ENCODE data around the gene PTGFRN. TPM values are rescaled to one million over a fixed set of nuclear protein-coding genes. Genes with fewer than 3 reads are reported as not detected.
"Not testable (repeated sequence)": the region's sequence is repeated elsewhere in the genome, so short reads cannot be mapped to it uniquely, and the experiment has no call there.

The PTGFRN gene
- total RNA-seq, 3 donors from 2014 or later: 10.0 to 17.0 (median 15.5) TPM

DNA sequence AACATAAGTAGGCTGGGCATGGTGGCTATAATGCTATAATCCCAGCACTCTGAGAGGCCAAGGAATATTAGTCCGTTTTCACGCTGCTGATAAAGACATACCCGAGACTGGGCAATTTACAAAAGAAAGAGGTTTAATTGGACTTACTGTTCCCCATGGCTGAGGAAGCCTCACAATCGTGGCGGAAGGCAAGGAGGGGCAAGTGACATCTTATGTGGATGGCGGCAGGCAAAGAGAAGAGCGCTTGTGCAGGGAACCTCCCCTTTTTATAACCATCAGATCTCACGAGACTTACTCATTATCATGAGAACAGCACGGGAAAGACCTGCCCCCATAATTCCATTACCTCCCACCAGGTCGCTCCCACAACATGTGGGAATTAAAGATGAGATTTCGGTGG, 28.5 kb downstream of the PTGFRN start:
- H3K27me3 Mint-ChIP-seq (ENCODE audit: low read depth): no peaks in the 10 kb centered on the region
- peaks cover 27% of the 10 kb centered on the region for H3K4me1 Mint-ChIP-seq (ENCODE audit: low read depth)
- ATAC-seq: no peak
- H3K9me3 Mint-ChIP-seq: no peaks in the 10 kb centered on the region
- no peak overlapping the region for H3K4me3 Mint-ChIP-seq
- DNase-seq: no peak
- no peaks in the 10 kb centered on the region for H3K36me3 Mint-ChIP-seq (ENCODE audit: insufficient read depth)

DNA sequence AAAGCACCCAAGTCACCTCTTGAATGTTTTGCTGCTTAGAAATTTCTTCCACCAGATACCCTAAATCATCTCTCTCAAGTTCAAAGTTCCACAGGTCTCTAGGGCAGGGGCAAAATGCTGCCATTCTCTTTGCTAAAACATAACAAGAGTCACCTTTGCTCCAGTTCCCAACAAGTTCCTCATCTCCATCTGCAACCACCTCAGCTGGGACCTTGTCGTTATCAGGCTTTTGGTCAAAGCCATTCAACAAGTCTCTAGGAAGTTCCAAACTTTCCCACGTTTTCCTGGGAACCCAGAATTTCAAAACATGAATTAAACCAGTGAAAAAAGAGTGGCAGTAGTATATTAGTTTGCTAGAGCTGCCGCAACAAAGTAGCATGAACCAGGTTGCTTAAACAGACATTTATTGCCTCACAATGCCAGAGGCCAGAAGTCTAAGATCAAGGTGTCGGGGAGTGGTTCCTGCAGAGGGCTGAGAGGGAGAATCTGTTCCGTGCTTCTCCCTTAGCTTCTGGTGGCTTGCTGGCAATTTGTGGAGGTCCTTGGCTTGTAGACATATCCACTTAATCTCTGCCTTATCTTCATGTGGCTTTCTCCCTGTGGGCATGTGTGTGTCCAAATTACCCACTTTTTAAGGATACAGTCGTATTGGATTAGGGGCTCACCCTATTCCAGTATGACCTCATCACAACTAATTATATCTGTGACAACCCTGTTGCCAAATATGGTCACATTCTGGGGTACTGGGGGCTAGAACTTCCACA, 30.2 kb downstream of the PTGFRN start:
- not testable (repeated sequence) for H3K27me3 Mint-ChIP-seq (ENCODE audit: low read depth); H3K36me3 Mint-ChIP-seq (ENCODE audit: insufficient read depth); H3K9me3 Mint-ChIP-seq; DNase-seq; ATAC-seq; H3K4me3 Mint-ChIP-seq
- H3K4me1 Mint-ChIP-seq (ENCODE audit: low read depth): peaks cover 14% of the 10 kb centered on the region

DNA sequence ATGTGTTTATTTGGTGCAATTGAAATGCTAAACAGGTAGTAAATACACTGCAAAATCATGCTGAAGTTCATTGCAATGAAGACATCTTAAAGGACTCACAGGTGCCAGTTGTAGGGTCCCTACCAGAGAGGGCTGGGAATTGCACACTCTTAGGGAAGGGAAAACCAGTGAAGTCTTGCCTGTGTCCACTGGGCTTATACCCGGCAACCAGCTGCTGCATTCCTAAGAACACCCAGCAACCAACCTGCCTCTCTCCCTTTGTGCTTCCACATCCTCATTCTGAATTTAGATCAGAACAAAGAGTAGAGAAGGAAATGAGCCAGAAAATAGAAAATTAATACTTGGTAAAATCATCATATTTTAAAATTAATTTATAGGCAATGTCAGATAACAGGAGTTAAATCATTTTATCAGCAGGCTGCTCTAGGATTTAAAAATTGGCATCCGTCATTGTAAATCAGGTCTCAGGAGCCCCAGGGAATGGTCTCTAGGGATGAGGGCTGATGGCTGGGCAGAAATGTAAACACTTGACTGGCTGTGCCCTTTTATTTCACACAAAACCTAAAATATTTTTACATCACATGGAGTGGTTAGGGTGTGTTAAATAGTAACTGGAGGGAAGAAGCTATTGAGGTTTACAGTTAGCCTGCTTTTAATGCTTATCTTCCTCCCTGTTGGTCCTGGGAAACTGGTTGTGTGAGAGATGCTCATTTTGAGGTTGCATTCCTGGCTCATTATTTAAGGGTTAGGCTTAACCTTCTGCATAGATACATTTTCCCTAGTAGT, 31.3 kb downstream of the PTGFRN start:
- Mint-ChIP-seq H3K4me3 (no peak overlapping the region), H3K9me3 (no peaks in the 10 kb centered on the region), H3K27me3 (ENCODE audit: low read depth) (no peaks in the 10 kb centered on the region), H3K4me1 (ENCODE audit: low read depth) (peaks cover 20% of the 10 kb centered on the region), H3K36me3 (ENCODE audit: insufficient read depth) (no peaks in the 10 kb centered on the region)
- no peak for DNase-seq
- ATAC-seq: no peak

DNA sequence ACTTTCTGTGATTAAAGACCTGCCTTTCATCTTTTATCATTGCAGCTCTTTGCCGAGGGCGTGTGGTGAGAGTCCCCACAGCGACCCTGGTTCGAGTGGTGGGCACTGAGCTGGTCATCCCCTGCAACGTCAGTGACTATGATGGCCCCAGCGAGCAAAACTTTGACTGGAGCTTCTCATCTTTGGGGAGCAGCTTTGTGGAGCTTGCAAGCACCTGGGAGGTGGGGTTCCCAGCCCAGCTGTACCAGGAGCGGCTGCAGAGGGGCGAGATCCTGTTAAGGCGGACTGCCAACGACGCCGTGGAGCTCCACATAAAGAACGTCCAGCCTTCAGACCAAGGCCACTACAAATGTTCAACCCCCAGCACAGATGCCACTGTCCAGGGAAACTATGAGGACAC, 32.0 kb downstream of the PTGFRN start:
- no peak for ATAC-seq
- H3K4me1 Mint-ChIP-seq (ENCODE audit: low read depth): peaks cover 20% of the 10 kb centered on the region
- DNase-seq: no peak
- H3K27me3 Mint-ChIP-seq (ENCODE audit: low read depth): no peaks in the 10 kb centered on the region
- no peak overlapping the region for H3K4me3 Mint-ChIP-seq
- H3K36me3 Mint-ChIP-seq (ENCODE audit: insufficient read depth): no peaks in the 10 kb centered on the region
- no peaks in the 10 kb centered on the region for H3K9me3 Mint-ChIP-seq

DNA sequence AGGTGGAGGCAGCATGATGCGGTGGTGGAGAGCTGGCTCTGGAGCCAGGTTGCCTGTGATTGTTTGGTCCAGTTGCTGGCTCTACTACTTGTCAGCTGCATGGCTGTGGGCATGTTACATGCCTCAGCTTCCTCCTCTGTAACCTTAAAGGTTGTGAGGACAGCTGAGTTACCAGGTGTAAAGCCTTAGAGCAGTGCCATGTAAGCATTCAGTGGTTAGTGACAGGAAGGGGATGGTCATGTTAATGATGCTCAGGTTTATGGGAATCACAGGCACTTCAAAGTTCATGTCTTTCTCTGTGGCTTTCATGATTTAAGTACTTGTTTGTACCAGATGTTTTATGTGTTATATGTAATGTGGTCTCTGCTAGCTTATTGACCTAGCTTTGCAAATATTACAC, 32.6 kb downstream of the PTGFRN start:
- Mint-ChIP-seq H3K27me3 (ENCODE audit: low read depth) (no peaks in the 10 kb centered on the region), H3K9me3 (no peaks in the 10 kb centered on the region), H3K4me3 (no peak overlapping the region), H3K4me1 (ENCODE audit: low read depth) (peaks cover 20% of the 10 kb centered on the region), H3K36me3 (ENCODE audit: insufficient read depth) (no peaks in the 10 kb centered on the region)
- ATAC-seq: peak in 1 of 2 donors; percentile 32
- no peak for DNase-seq

DNA sequence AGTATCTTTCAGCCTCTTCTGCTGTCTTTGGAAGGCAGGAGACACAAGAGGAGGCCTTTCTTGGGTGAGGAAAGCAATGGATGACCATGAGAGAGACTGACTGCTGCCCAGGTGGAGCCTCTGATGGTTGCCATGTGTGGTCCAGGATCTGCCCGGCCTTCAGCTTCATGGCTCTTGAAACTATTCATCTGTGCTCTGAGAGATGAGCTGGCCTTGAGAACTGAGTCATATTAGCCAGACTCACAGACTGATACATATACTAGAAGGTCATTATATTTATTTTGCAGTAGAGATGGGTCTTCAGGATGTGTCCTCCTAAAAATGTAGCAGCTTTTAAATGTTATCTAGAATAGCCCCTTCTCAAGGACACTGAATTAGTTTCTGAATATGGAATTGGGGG, 33.7 kb downstream of the PTGFRN start:
- no peak for DNase-seq
- Mint-ChIP-seq H3K4me1 (ENCODE audit: low read depth) (peaks cover 20% of the 10 kb centered on the region), H3K36me3 (ENCODE audit: insufficient read depth) (no peaks in the 10 kb centered on the region), H3K27me3 (ENCODE audit: low read depth) (no peaks in the 10 kb centered on the region), H3K9me3 (no peaks in the 10 kb centered on the region), H3K4me3 (no peak overlapping the region)
- ATAC-seq: peak; percentile 37 to 43

DNA sequence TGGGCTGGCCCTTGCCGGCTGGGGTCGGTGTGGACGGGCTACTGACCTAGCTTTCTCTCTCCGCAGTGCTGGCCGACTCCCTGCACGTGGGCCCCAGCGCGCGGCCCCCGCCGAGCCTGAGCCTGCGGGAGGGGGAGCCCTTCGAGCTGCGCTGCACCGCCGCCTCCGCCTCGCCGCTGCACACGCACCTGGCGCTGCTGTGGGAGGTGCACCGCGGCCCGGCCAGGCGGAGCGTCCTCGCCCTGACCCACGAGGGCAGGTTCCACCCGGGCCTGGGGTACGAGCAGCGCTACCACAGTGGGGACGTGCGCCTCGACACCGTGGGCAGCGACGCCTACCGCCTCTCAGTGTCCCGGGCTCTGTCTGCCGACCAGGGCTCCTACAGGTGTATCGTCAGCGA, 34.9 kb downstream of the PTGFRN start:
- Mint-ChIP-seq H3K9me3 (no peaks in the 10 kb centered on the region), H3K4me3 (no peak overlapping the region), H3K4me1 (ENCODE audit: low read depth) (peaks cover 20% of the 10 kb centered on the region), H3K36me3 (ENCODE audit: insufficient read depth) (no peaks in the 10 kb centered on the region), H3K27me3 (ENCODE audit: low read depth) (no peaks in the 10 kb centered on the region)
- DNase-seq (no peak), ATAC-seq (no peak)

DNA sequence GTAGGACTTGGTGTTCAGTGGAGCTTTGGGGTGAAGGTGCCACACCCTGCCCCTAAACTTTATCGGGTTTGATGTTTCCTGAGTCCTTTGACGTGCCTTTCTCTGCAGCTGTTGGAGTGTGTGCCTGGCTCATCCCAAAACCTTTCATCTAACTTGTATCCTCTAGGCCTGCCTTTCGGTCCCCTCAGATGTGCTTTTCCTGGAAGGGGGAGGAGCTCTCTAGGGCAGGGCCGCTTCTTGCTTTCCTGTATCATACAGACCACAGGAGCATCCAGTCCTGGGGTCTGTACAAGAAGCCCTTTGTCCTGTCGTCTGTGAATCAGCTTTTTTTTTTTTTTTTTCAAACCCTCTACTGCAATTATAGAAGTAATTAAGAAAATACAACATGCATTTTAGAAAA, 35.7 kb downstream of the PTGFRN start:
- H3K4me3 Mint-ChIP-seq: no peak overlapping the region
- no peaks in the 10 kb centered on the region for H3K27me3 Mint-ChIP-seq (ENCODE audit: low read depth)
- DNase-seq (no peak), ATAC-seq (no peak)
- H3K4me1 Mint-ChIP-seq (ENCODE audit: low read depth): peaks cover 20% of the 10 kb centered on the region
- H3K9me3 Mint-ChIP-seq: no peaks in the 10 kb centered on the region
- no peaks in the 10 kb centered on the region for H3K36me3 Mint-ChIP-seq (ENCODE audit: insufficient read depth)

DNA sequence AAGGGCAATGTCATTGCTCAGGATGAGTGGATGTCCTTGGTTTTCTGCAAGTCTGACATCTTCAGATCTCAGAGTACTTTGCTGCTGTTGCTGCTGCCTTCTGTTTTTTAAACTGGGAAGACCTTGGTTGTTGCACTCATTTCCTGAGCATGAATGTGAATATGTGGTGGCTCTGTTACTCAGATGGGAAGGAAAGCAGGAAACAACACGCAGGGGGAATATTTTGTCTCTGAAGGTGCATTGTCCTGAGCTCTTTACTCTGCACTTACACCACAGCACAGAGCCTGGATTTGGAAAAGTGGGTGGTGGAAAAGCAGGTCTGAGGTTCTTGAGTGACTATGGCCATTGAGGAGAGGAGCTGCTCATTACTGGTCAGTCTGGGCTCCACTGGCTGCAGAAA, 36.3 kb downstream of the PTGFRN start:
- H3K27me3 Mint-ChIP-seq (ENCODE audit: low read depth): no peaks in the 10 kb centered on the region
- DNase-seq (no peak), ATAC-seq (no peak)
- no peaks in the 10 kb centered on the region for H3K9me3 Mint-ChIP-seq
- H3K36me3 Mint-ChIP-seq (ENCODE audit: insufficient read depth): no peaks in the 10 kb centered on the region
- peaks cover 20% of the 10 kb centered on the region for H3K4me1 Mint-ChIP-seq (ENCODE audit: low read depth)
- H3K4me3 Mint-ChIP-seq: no peak overlapping the region

DNA sequence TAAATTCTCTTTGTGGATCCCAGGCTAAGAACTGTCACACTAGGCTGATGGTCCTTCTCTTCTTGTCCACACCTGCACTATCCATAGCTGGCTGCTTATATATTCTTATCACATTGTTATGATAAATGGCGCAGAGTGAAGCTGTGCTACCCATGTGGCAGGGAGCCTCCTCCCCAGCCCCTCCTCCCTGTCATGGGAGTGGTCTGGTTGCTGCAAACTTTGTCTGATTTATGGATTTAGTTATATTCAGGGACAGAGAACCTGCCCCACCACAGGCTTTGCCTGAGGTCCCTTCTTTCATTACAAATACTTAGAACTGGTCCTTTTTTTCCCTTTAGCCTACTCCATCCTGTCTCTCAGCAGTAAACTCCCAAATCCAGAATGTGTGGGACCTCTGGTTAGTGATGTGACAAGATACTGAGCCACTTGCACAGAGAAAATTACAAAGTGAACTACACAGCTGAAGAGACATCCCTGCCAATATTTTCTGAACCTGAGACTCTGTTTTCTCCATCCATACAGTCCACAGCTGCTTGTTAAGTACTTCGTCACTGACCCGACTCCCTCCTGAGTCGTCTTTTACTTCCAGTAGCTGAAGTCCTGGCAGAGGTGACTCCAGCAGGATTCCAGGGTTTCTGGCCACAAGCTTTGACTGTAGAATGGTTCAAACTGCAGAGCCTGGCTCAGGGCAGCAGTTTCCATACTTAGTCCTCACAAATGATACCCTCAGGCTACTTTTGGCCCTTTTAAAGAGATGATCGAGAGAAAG, 37.6 kb downstream of the PTGFRN start:
- DNase-seq (no peak), ATAC-seq (no peak)
- Mint-ChIP-seq H3K4me1 (ENCODE audit: low read depth) (peaks cover 17% of the 10 kb centered on the region), H3K4me3 (no peak overlapping the region), H3K27me3 (ENCODE audit: low read depth) (no peaks in the 10 kb centered on the region), H3K36me3 (ENCODE audit: insufficient read depth) (no peaks in the 10 kb centered on the region), H3K9me3 (no peaks in the 10 kb centered on the region)

DNA sequence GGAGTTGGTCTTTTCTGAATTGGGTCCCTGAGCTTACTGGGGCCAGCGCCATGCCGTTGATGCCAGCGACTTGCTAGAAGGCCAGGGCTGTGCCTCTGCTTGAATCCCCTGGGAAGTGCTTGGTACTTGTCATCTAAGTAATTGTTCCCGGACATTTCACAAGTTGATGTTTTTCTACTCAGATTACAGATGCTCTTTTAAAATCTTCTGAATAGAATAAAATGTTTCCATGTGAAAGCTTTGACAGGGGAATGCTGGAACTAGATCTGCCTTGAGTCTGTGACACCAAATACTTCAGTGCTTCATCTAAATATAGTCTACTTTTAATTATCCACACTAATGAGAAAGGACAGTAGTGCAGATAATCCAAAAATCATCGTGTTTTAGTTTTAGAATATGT, 38.3 kb downstream of the PTGFRN start:
- no peaks in the 10 kb centered on the region for H3K27me3 Mint-ChIP-seq (ENCODE audit: low read depth)
- DNase-seq (no peak), ATAC-seq (no peak)
- H3K4me1 Mint-ChIP-seq (ENCODE audit: low read depth): peaks cover 12% of the 10 kb centered on the region
- H3K4me3 Mint-ChIP-seq: no peak overlapping the region
- no peaks in the 10 kb centered on the region for H3K9me3 Mint-ChIP-seq
- H3K36me3 Mint-ChIP-seq (ENCODE audit: insufficient read depth): no peaks in the 10 kb centered on the region

DNA sequence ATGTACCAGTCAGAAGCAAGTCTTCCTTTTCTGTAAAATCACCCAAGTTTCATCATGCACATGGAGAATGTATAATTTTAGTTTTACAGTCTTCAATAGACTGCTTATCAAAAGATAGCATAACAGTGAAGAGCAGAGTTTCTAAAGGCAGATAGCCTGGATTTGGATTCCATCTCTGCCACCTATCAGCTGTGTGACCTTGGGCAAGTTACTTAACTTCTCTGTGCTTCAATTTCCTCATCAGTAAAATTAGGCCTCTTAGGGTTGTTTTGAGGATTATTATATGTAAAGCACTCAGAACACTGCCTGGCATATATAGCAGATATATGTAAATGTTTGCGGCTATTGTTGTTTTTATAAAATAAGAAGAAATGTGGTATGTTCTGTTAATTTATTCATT, 38.9 kb downstream of the PTGFRN start:
- no peaks in the 10 kb centered on the region for H3K36me3 Mint-ChIP-seq (ENCODE audit: insufficient read depth)

DNA sequence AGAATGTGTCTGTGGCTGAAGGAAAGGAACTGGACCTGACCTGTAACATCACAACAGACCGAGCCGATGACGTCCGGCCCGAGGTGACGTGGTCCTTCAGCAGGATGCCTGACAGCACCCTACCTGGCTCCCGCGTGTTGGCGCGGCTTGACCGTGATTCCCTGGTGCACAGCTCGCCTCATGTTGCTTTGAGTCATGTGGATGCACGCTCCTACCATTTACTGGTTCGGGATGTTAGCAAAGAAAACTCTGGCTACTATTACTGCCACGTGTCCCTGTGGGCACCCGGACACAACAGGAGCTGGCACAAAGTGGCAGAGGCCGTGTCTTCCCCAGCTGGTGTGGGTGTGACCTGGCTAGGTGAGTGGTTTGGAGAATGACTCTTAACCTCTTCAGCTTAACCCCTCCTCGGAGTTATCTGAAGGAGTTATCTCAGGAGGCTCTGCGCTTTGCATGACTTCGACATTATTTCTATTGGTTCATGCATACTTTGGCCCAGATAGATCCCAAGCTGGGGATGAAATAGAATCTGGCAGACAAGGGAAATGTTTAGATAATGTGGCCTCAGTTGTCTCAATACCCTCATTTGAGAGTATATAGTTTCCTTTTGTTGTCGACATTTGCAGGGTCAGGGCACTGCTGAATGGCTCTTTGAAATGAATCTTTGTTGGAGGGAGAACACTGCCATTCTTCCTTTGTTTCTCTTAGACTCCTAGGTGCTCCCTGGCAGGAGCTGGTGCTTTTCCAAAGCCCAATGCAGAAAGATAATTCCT, 39.7 kb downstream of the PTGFRN start:
- Mint-ChIP-seq H3K4me3 (no peak overlapping the region), H3K9me3 (no peaks in the 10 kb centered on the region), H3K36me3 (ENCODE audit: insufficient read depth) (no peaks in the 10 kb centered on the region), H3K27me3 (ENCODE audit: low read depth) (no peaks in the 10 kb centered on the region), H3K4me1 (ENCODE audit: low read depth) (peaks cover 9% of the 10 kb centered on the region)
- ATAC-seq (no peak), DNase-seq (no peak)

More for the DNA sequence above, 38.9 kb downstream of the PTGFRN start:
- no peak overlapping the region for H3K4me3 Mint-ChIP-seq
- DNase-seq (no peak), ATAC-seq (no peak)
- H3K27me3 Mint-ChIP-seq (ENCODE audit: low read depth): no peaks in the 10 kb centered on the region
- H3K9me3 Mint-ChIP-seq: no peaks in the 10 kb centered on the region
- H3K4me1 Mint-ChIP-seq (ENCODE audit: low read depth): peaks cover 9% of the 10 kb centered on the region
